GM18951 (cell line): ENCODE results near the gene SLBP.
"Not testable (repeated sequence)": the region's sequence is repeated elsewhere in the genome, so short reads cannot be mapped to it uniquely, and the experiment has no call there.

Source experiments
- POLR2A ChIP-seq: IDR thresholded peaks from 4 replicates; pipeline ENCODE4 v1.6.1; 2011; ENCODE audit warnings: mild to moderate bottlenecking; ENCODE audit not compliant: insufficient read length, insufficient read depth; ENCODE audit errors: extremely low read depth
- in situ Hi-C: fragments of 300-500 bp; cut with MboI; formaldehyde crosslinking; loops from one replicate; pipeline ENCODE4 v1.12.0; 2022; ENCODE audit warnings: low sequenced_read_pairs, mixed read lengths, inconsistent platforms; ENCODE audit not compliant: unreplicated experiment

SLBP gene

DNA sequence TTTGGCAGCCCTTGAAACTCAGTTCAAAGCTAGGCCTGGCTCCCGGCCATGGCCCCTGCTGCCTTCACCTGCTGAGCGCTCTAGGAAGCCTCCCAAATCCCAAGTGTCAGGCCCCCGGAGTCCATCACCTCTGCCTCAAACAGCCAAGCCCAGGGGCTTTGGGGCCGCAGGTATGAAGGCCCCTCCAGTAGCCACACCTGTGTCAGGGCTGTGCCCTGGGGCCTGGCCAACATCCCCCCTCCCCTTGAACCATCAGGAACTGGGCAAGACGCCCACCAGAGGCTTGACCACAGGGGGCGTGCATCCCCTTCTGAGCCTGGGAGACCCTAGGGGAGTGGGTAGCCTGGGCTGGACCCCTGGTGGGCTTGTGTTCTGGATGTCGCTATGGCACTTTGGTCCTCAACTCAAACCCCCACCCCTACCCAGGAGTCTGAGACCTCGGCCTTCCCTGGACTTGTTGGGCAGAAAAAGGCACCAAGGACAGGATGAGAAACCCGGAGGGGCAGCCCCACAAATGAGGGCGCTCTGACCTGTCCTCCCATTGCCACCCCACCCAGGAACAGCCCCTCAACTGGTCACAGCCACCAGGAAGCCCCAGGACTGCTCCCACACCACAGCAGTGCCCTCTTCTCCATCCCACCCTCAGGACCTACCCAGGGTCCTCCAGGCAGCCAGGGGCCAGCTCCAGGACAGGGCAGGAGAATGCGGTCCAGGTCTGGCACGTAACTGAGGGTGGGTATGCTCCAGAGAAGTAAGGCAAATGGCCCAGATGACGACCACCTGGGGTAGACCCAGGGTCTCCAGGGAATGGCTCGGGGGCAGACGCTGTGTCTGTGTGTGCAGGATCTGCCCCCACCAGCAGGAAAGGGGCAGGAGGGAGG is 4.2 kb upstream of the SLBP start:
- TF ChIP-seq POLR2A, result no peak
- in situ Hi-C loops, result no loop called here

DNA sequence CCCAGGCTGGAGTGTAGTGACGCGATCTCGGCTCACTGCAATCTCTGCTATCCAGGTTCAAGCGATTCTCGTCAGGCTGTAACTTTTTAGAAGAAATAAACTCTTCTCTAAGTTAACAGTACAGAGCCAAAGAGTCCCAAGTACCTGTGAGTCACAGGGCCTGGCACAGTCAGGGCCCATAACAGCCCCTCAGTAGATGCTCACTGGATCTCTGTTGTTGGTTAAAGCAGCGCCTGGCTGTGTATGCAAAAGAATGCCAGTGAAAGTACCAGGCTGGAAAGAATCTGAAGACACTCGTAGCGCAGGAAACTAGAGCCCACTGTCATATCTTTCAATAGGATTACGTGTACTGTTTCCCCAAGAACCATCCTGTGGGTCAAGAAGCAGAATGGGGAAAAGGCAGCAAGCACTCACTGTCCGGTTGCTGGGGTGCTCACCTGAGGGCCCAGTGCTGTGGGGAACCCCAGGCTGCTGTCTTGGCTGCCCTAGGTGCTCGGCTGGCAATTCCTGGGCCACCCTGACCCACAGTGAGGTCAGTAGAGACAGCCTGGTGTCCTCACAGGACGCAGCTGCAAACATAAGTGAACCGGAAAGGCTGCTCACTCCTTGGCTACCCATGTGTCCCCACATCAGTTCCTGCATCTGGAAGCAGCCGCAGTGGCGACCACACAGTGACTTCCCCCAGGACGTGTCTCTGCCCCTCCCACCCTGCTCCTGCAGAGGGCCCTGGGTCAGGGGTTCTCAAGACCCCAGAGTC is 3.1 kb upstream of the SLBP start:
- peak; percentile 34 for TF ChIP-seq POLR2A
- in situ Hi-C loops, result no loop called here

DNA sequence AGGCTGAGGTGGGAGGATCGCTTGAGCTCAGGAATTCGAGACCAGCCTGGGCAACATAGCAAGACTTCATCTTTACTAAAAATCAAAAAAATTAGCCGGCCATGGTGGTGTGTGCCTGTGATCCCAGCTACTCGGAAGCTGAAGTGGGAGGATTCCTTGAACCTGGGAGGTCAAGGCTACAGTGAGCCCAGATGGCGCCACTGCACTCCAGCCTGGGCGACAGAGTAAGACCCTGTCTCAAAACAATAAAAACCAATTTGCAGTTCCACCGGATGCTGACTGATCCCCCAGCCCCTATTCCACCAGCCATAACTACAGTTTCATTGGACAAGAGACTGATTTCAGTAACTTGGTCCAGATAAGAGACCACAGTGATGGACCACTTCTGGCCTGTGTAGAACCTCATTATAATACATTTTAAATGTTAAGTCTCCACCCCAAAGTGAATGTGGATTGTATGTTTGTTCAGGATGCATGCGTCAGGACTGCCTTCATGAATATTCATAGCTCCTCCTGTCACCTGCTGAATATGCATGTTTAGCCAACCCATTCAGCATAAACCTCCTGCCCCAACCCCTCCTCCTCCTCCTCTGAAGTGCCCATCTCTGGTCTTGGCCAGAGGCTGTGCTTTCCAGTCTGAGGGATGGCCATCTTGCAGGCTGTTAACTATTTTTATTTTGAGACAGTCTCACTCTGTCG is 2.3 kb upstream of the SLBP start:
- in situ Hi-C loops, result no loop called here
- TF ChIP-seq POLR2A, result no peak

DNA sequence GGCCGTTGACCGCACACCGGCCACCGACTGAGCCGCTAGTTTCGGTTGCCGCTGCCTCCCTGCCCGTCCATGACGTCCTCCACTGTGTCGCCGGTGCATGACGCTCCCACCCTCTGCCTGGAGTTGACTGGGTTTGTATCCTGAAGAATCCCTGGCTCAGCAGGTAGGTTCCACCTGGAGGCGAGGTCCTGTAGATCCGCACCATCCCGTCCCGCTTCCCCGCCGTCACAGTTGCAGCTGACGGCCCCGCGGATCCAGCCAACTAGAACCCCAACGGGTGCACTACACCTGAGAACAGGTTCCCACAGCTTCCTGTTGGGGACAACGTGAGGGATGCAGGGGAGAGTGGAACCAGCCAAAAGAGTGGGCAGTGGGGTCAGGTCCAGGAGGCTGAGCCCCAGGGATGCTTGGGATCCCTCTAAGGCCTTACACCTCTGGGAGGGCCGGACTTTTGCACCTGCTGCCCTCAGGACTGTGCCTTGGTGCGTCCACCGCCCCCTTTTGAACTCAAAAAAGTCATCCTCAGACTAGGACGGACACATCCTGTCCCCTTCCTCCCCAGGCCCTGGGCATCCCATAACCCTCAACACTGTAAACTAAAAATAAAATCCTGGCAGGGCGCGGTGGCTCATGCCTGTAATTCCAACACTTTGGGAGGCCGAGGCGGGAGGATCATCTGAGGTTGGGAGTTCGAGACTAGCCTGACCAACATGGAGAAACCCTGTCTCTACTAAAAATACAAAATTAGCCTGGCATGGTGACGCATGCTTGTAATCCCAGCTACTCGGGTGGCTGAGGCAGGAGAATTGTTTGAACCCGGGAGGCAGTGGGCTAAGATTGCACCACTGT is 1.1 kb upstream of the SLBP start:
- in situ Hi-C loops, result no loop called here

DNA sequence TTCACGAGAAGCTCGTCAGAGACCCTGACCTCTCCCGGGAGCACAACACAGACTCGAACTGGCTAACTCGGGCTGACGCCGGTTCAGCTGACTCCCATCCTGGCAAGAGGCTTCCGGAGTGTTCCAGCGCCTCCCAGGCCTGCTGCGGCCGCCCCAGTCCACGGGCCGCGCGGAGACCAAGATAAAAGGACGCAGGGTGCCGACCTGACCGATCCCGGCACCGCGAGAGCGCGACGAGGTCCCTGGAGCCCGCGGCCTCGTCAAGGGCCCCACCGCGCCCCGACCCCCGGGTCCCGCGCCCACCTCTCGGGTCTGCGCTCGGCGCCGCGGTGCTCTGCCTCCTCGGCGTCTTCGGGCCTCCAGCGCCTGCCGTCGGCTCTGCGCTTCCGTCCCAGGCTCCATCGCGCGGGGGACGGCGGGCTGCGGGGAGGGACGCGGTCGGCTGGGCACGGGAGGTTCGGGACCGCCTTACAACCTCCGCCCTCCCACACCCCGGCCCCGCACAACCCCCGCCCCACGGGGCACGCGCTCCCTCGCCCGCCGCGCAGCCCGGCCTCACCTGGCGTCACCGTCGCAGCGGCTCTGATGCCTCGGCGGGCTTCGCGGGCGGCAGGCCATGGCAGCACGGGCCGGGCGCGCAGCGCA is 426 bp downstream of the SLBP start:
- in situ Hi-C loops, result no loop called here
- no peak for TF ChIP-seq POLR2A

More for the DNA sequence above, 1.1 kb upstream of the SLBP start:
- no peak for TF ChIP-seq POLR2A

DNA sequence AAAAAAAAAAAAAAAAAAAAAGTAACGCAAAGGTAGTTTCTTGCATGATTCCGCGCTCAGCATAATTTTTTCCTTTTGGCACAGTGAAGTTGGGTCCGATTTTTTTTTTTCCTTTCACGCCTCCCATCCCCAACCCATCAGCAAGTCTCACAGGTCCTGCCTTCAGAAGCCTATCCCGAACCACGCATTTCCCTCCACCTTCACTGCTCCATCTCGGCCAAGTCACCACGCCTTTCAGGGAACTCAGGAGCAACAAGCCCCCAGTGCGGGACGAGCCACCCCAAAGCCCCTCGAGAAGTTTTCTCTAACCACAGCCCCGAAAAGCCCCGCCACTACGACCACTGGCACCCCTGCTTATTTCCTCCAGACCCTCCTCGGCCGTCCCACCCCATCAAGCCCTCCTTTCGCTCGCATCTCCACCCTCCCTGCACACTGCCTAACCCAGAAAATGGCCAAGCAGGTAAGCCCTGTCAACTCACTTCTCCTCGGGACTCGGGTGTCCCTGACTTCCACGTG is 1.0 kb downstream of the SLBP start:
- no peak for TF ChIP-seq POLR2A
- in situ Hi-C loops, result no loop called here

DNA sequence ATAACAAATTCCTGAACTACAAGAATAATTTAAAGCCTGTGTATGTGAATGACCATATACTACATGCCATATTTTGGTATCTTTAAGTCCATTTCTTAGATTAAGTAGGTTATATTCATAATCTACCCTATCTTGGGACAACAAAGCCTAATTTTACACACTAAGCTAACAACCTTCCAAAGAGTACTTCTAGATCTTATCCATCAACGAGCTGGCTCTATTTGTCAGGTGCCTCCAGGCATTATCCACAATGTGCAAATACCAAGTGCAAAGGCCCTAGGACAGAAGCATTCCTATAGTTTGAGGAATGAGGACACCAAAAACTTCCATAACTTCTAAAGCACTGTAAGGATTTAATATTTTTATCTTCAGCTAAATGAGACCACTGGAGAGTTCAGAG is 3.5 kb downstream of the SLBP start:
- no peak for TF ChIP-seq POLR2A
- in situ Hi-C loops, result no loop called here

DNA sequence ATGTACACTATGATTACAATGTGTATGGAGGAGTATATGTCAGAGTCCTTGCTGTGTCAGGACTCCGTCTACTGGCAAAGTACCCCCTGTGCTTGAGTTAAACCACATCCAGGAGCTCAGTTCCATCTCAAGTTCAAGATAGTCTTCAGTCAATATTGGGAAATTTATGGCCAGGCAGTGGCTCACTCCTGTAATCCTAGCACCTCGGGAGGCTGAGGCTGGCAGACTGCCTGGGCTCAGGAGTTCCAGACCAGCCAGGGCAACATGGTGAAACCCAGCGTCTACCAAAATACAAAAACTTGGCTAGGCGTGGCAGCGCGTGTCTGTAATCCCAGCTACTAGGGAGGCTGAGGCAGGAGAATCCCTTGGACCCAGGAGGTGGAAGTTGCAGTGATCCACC is 5.8 kb downstream of the SLBP start:
- in situ Hi-C loops, result no loop called here
- no peak for TF ChIP-seq POLR2A

DNA sequence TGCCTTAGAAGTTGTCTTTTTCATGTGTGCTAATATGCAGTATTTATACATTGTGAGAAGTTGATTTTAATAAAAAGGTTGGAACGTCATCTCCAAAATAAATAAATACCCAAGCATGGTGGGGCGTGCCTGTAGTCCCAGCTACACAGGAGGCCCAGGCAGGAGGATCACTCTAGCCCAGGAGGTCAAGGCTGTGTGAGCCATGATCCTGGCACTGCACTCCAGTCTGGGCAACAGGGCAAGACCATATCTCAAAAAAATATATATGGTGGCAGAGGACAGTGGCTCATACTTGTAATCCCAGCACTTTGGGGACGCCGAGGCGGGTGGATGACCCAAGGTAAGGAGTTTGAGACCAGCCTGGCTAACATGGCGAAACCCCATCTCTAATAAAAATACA is 6.4 kb downstream of the SLBP start:
- in situ Hi-C loops, result no loop called here
- TF ChIP-seq POLR2A, result no peak

DNA sequence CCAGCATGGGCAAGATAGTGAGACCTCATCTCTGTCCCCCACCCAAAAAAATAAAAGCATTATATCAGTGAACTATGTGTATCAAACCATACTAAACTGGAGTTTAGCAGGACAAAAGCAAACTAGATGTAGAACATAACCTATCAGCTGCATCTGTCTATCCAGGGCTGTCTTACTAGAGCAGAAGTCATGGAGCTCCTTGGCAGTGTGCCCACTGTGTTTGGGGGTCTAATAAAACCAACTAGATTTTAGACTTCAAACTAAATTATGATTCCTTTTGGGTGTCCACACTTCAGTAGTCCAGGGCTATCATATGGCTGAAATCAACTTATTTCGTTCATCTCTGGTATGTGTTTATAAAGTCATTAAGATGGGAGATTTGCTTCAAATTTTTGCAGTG is 8.3 kb downstream of the SLBP start:
- no peak for TF ChIP-seq POLR2A
- in situ Hi-C loops, result no loop called here

DNA sequence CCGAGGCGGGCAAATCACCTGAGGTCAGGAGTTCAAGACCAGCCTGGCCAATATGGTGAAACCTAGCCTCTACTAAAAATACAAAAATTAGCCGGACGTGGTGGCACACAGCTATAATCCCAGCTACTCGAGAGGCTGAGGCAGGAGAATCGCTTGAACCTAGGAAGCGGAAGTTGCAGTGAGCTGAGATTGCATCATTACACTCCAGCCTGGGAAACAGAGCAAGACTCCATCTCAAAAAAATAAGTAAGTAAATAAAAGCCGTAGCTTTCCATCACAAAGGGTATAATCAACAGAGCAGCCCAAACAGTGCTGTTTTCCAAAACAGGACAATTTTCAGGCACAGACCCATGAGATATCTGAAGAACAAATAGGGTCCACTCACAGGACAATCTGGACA is 10.4 kb downstream of the SLBP start:
- in situ Hi-C loops, result not testable (repeated sequence)

DNA sequence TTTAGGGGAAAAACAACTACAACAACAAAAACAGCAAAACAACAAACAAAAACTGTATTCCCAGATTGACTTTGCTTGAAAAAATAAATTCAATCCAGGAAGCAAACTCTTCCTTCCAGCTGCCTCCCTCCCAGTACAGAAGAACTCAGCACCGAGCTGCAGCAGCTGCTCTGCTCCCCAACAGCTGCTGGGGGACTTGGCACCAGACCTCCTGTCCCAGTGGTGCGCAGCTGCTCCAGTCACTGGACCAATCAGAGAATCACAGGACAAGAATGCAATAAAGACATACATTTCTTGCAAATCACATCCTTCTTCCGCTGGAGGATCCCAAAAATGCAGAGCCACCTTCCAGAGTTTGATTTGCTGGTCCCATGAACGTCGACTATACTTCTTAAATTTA is 16.2 kb downstream of the SLBP start:
- in situ Hi-C loops, result no loop called here
- no peak for TF ChIP-seq POLR2A
